Colonic mucosa (tissue), 4 donors: Measurements from ENCODE around the gene RBP4. TPM values are rescaled to one million over a fixed set of nuclear protein-coding genes. Genes with fewer than 3 reads are reported as not detected.

Experiments
- DNase-seq: peaks from one replicate; pipeline ENCODE4 v3.0.0-alpha.2; 2020
- H3K27ac ChIP-seq: fragments of 200-600 bp; one replicate; pipeline ENCODE4 v1.8.0; 2021
- H3K27me3 ChIP-seq: fragments of 200-600 bp; one replicate; pipeline ENCODE4 v1.8.0; 2021
- H3K36me3 ChIP-seq: fragments of 200-600 bp; one replicate; pipeline ENCODE4 v1.8.0; 2021
- H3K4me1 ChIP-seq: fragments of 200-600 bp; one replicate; pipeline ENCODE4 v1.8.0; 2021; ENCODE audit warnings: mild to moderate bottlenecking
- H3K4me3 ChIP-seq: fragments of 200-600 bp; one replicate; pipeline ENCODE4 v1.8.0; 2021
- H3K9ac ChIP-seq, 2 donors: one replicate each; pipeline ENCODE4 v1.7.0; 2013; ENCODE audit warnings: control low read depth in 2 of 2, low read depth in 2 of 2, low read length in 2 of 2
- H3K9me3 ChIP-seq: fragments of 200-600 bp; one replicate; pipeline ENCODE4 v1.8.0; 2021
- intact Hi-C: fragments of 100-400 bp; cut with DNase I; formaldehyde crosslinking; loops from one replicate; pipeline ENCODE4 v1.14.1; 2022
- total RNA-seq, 2 donors: library from RNA; stranded (reverse); fragmentation: NEBNext Ultra II Directional in 1 of 2; extraction: Animal tissue kit (Norgen Biotek cat#: 25700) in 1 of 2; gene quantifications; one replicate each; pipeline ENCODE4 v1.2.1, GENCODE V29; 2021
- TF ChIP-seq, protein P1 (sequence below): fragments of 200-600 bp; IDR thresholded peaks from one replicate; pipeline ENCODE4 v1.8.0; 2022; ENCODE audit warnings: antibody characterized with exemption, mild to moderate bottlenecking
- donor health status: healthy.
- donor health status: DM: no; HTN: no; CAD: no.
- donor health status: DM: no; HTN: no; CAD: no.

Gene RBP4
- total RNA-seq, 2 donors from 2014 or later: 6.8 to 15.1 TPM

DNA sequence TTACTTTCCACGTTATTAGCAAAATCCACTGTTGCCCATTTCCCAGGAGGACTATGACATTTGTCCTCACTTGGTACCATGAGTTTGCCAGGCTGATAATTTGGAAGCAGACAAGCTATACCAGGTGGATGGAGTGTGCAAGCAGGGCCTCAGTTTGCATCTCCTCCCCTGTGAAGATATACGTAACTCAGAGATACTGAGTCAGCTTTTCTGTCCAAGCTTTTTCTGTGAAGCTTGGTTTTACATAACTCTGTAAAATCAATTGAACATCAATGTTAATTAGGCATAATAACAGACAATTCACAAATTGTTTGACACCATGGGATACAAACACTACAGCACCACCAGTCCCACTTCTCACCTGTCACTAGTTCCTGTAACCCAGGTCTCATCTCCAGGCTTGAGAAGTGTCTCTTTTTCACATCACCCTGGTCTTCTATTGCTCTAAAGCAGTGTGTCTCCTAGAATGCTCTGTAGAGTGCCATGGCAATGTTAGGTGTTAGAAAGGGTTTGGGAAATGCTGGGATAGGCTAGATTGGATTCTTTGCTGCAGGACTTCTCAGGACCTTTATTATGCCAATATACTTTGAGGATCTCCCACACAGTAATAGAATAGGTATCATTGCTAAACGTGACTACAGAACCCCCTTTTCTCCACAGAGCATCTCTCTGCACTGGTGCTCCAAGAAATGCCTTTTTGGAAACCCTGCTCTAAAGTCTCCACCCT lies 20.9 kb downstream of the RBP4 start:
- H3K4me1 ChIP-seq: no peaks in the 10 kb centered on the region
- intact Hi-C loops: no loop called here
- no peaks in the 10 kb centered on the region for H3K36me3 ChIP-seq
- no peak for DNase-seq
- H3K27ac ChIP-seq: no peak overlapping the region
- TF ChIP-seq, protein P1, sequence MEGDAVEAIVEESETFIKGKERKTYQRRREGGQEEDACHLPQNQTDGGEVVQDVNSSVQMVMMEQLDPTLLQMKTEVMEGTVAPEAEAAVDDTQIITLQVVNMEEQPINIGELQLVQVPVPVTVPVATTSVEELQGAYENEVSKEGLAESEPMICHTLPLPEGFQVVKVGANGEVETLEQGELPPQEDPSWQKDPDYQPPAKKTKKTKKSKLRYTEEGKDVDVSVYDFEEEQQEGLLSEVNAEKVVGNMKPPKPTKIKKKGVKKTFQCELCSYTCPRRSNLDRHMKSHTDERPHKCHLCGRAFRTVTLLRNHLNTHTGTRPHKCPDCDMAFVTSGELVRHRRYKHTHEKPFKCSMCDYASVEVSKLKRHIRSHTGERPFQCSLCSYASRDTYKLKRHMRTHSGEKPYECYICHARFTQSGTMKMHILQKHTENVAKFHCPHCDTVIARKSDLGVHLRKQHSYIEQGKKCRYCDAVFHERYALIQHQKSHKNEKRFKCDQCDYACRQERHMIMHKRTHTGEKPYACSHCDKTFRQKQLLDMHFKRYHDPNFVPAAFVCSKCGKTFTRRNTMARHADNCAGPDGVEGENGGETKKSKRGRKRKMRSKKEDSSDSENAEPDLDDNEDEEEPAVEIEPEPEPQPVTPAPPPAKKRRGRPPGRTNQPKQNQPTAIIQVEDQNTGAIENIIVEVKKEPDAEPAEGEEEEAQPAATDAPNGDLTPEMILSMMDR: no peak
- H3K4me3 ChIP-seq: no peak overlapping the region
- H3K9me3 ChIP-seq: no peaks in the 10 kb centered on the region
- no peak overlapping the region for H3K9ac ChIP-seq
- H3K27me3 ChIP-seq: no peaks in the 10 kb centered on the region

DNA sequence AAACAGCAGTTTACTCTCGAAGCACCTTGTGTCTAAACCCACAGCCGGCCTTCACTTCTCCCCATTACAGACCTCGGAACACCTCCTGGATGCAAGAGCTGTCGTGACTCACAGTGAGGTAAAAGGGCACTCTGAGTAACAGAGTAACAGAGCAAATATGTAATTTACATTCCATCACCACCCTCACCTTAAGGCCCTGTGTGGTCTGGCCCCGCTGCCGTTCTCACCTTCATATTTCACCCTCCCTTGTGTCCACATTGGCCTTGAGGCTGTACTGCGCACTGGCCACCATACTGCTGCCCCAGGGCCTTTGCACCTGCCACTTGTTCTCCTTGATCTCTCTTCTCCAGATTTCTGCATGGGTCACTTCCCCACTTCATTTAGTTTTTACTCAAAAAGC lies 21.9 kb downstream of the RBP4 start:
- Histone ChIP-seq H3K27ac (no peak overlapping the region), H3K27me3 (no peaks in the 10 kb centered on the region), H3K4me1 (peaks cover under 1% of the 10 kb centered on the region), H3K4me3 (no peak overlapping the region), H3K9ac (no peak overlapping the region), H3K9me3 (no peaks in the 10 kb centered on the region), H3K36me3 (no peaks in the 10 kb centered on the region)
- DNase-seq: peak; percentile 52
- intact Hi-C loops: no loop called here
- TF ChIP-seq, protein P1: no peak

DNA sequence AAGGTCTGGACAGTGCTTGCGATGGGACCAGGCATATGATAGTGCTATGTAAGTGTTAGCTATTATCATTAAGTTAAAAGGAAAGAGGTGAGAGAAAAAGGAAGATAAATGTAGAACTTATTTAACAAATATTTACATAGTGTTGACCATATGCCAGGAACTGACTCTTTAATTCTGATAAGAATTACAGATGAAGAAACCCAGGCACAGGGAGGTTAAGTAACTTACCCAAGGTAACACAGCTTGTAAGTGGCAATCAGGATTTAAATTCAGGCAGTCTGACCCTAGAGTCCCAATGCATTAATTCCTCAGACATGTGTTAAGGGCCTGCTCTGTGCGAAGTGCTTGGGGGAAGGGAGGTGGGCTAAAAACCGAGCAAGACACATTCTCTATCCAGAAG lies 23.5 kb downstream of the RBP4 start:
- H3K9ac ChIP-seq: peak overlapping the region in 1 of 2 donors; percentile 23
- TF ChIP-seq, protein P1: no peak
- H3K9me3 ChIP-seq: no peaks in the 10 kb centered on the region
- H3K27me3 ChIP-seq: no peaks in the 10 kb centered on the region
- DNase-seq: no peak
- H3K36me3 ChIP-seq: no peaks in the 10 kb centered on the region
- peaks cover 10% of the 10 kb centered on the region for H3K4me1 ChIP-seq
- intact Hi-C loops: no loop called here
- H3K27ac ChIP-seq: peak overlapping the region; percentile 77
- H3K4me3 ChIP-seq: no peak overlapping the region

DNA sequence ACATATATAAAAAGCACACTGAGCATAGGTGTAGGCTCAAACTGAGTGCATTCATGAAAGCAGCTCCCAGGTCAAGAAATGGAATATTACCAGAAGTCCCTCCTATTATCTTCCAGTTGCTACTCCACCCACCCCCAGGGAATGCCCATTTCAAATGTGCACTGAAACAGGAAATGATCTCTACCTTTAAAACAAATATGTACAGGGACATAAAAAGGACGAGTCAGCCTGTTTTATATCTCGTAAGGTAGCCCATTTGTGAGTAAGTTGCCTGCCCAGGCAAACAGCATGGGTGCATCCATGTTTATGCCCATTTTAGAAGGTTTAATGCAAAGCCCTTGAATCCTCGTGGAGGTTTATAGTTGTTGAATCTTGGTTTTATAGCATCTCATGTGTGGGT lies 24.1 kb downstream of the RBP4 start:
- Histone ChIP-seq H3K27me3 (no peaks in the 10 kb centered on the region), H3K9me3 (no peaks in the 10 kb centered on the region), H3K27ac (peak overlapping the region; percentile 77), H3K9ac (peak overlapping the region in 1 of 2 donors; percentile 23), H3K4me3 (no peak overlapping the region), H3K4me1 (peaks cover 10% of the 10 kb centered on the region), H3K36me3 (no peaks in the 10 kb centered on the region)
- intact Hi-C loops: no loop called here
- TF ChIP-seq, protein P1: no peak
- peak; percentile 79 for DNase-seq

DNA sequence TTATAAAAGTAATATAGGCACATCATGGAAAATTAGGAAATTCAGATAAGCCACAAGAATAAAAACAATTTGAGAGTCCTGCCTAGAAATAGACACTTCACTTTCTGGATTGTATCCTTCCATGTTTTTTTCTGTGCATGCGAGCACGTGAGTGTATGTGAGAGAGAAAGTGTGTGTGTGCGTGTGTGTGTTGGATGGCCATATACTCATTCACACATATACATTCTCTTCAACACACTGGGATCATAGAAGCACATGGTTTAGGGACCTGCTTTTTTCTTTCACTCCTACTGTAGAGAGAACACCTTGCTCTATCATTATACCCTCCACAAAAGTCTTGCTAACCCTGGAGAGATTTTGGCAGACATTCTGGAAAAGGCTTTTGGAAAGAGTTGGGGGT lies 27.1 kb downstream of the RBP4 start:
- Histone ChIP-seq H3K4me3 (no peak overlapping the region), H3K9ac (no peak overlapping the region), H3K36me3 (no peaks in the 10 kb centered on the region), H3K27me3 (no peaks in the 10 kb centered on the region), H3K9me3 (no peaks in the 10 kb centered on the region), H3K27ac (peak overlapping the region; percentile 43), H3K4me1 (peaks cover 10% of the 10 kb centered on the region)
- TF ChIP-seq, protein P1: no peak
- no peak for DNase-seq
- intact Hi-C loops: no loop called here
